ENCODE data around the gene MRPL48.

Gene MRPL48

GRCh38 chr11:73787051-73787642 lies 527 bp upstream of the MRPL48 start:
- Histone ChIP-seq H3K36me3 (no peaks in the 10 kb centered on the region), H3K4me3 (ENCODE audit: low read depth in 1 of 2, low read length in 1 of 2) (peak overlapping the region; percentile 76 to 79), H3K27me3 (no peaks in the 10 kb centered on the region), H3K4me1 (ENCODE audit: control insufficient read depth in 1 of 2, insufficient read depth in 1 of 2, low read depth in 1 of 2, low read length in 1 of 2) (peaks cover 26% of the 10 kb centered on the region in 2 experiments), H3K9me3 (no peaks in the 10 kb centered on the region), H3K27ac (peak overlapping the region; percentile 82)
- no peak for TF ChIP-seq CTCF (IDR thresholded peaks at IDR 0.05)

GRCh38 chr11:73789279-73789670 lies 1.6 kb downstream of the MRPL48 start:
- no peaks in the 10 kb centered on the region for H3K27me3 ChIP-seq
- H3K9me3 ChIP-seq = no peaks in the 10 kb centered on the region
- no peak overlapping the region for H3K4me3 ChIP-seq (ENCODE audit: low read depth in 1 of 2, low read length in 1 of 2)
- H3K36me3 ChIP-seq = no peaks in the 10 kb centered on the region
- no peak for TF ChIP-seq CTCF (IDR thresholded peaks at IDR 0.05)
- peaks cover 17 to 20% of the 10 kb centered on the region in 2 experiments for H3K4me1 ChIP-seq (ENCODE audit: control insufficient read depth in 1 of 2, insufficient read depth in 1 of 2, low read depth in 1 of 2, low read length in 1 of 2)
- H3K27ac ChIP-seq = no peak overlapping the region

- Histone ChIP-seq H3K4me1 (ENCODE audit: control insufficient read depth in 1 of 2, insufficient read depth in 1 of 2, low read depth in 1 of 2, low read length in 1 of 2) (peaks cover 8 to 11% of the 10 kb centered on the region in 2 experiments), H3K27ac (no peak overlapping the region), H3K27me3 (no peaks in the 10 kb centered on the region), H3K36me3 (peaks cover 8% of the 10 kb centered on the region), H3K4me3 (ENCODE audit: low read depth in 1 of 2, low read length in 1 of 2) (no peak overlapping the region), H3K9me3 (no peaks in the 10 kb centered on the region)
- TF ChIP-seq CTCF (IDR thresholded peaks at IDR 0.05) = no peak
These were observed 4.9 kb downstream of the MRPL48 start for GRCh38 chr11:73792584-73792983.

GRCh38 chr11:73795925-73796632 lies 8.4 kb downstream of the MRPL48 start:
- H3K4me1 ChIP-seq (ENCODE audit: control insufficient read depth in 1 of 2, insufficient read depth in 1 of 2, low read depth in 1 of 2, low read length in 1 of 2) = no peaks in the 10 kb centered on the region
- no peaks in the 10 kb centered on the region for H3K27me3 ChIP-seq
- no peak for TF ChIP-seq CTCF (IDR thresholded peaks at IDR 0.05)
- H3K27ac ChIP-seq = no peak overlapping the region
- H3K9me3 ChIP-seq = no peaks in the 10 kb centered on the region
- H3K4me3 ChIP-seq (ENCODE audit: low read depth in 1 of 2, low read length in 1 of 2) = no peak overlapping the region
- H3K36me3 ChIP-seq = peaks cover 9% of the 10 kb centered on the region

GRCh38 chr11:73797457-73797856 lies 9.8 kb downstream of the MRPL48 start:
- H3K36me3 ChIP-seq = peaks cover 9% of the 10 kb centered on the region
- no peak for TF ChIP-seq CTCF (IDR thresholded peaks at IDR 0.05)

More at GRCh38 chr11:73797457-73797856, 9.8 kb downstream of the MRPL48 start:
- no peaks in the 10 kb centered on the region for H3K9me3 ChIP-seq
- H3K27ac ChIP-seq = no peak overlapping the region
- H3K4me3 ChIP-seq (ENCODE audit: low read depth in 1 of 2, low read length in 1 of 2) = no peak overlapping the region
- H3K4me1 ChIP-seq (ENCODE audit: control insufficient read depth in 1 of 2, insufficient read depth in 1 of 2, low read depth in 1 of 2, low read length in 1 of 2) = no peaks in the 10 kb centered on the region
- H3K27me3 ChIP-seq = no peaks in the 10 kb centered on the region
